ENCODE data around the gene ADSS2.
"Not testable (repeated sequence)": the region's sequence is repeated elsewhere in the genome, so short reads cannot be mapped to it uniquely, and the experiment has no call there.

ADSS2 gene

GRCh38 chr1:244394826-244395765, 56.6 kb downstream of the ADSS2 start:
- no peak for DNase-seq

- no peak for DNase-seq
Observed at GRCh38 chr1:244394346-244394745, 57.4 kb downstream of the ADSS2 start.

- no peak for DNase-seq
Observed at GRCh38 chr1:244393604-244394176, 58.0 kb downstream of the ADSS2 start.

- no peak for DNase-seq
Observed at GRCh38 chr1:244391761-244392160, 59.9 kb downstream of the ADSS2 start.

GRCh38 chr1:244388961-244389360, 62.7 kb downstream of the ADSS2 start:
- no peak for DNase-seq

GRCh38 chr1:244387415-244387814, 64.3 kb downstream of the ADSS2 start:
- DNase-seq: no peak

GRCh38 chr1:244386595-244386994, 65.1 kb downstream of the ADSS2 start:
- no peak for DNase-seq

- DNase-seq: no peak
Observed at GRCh38 chr1:244384066-244384465, 67.6 kb downstream of the ADSS2 start.

GRCh38 chr1:244383278-244383884, 68.3 kb downstream of the ADSS2 start:
- no peak for DNase-seq

GRCh38 chr1:244381878-244382565, 69.7 kb downstream of the ADSS2 start:
- no peak for DNase-seq

GRCh38 chr1:244376126-244376525, 75.6 kb downstream of the ADSS2 start:
- no peak for DNase-seq

- no peak for DNase-seq
Observed at GRCh38 chr1:244375051-244375450, 76.7 kb downstream of the ADSS2 start.

GRCh38 chr1:244374484-244374883, 77.2 kb downstream of the ADSS2 start:
- DNase-seq: not testable (repeated sequence)

- no peak for DNase-seq
Observed at GRCh38 chr1:244371242-244372141, 80.2 kb downstream of the ADSS2 start.

GRCh38 chr1:244370060-244370637, 81.6 kb downstream of the ADSS2 start:
- no peak for DNase-seq

- no peak for DNase-seq
Observed at GRCh38 chr1:244369256-244370057, 82.3 kb downstream of the ADSS2 start.

- DNase-seq: no peak
Observed at GRCh38 chr1:244368279-244368678, 83.4 kb downstream of the ADSS2 start.

GRCh38 chr1:244367399-244368114, 84.2 kb downstream of the ADSS2 start:
- DNase-seq: no peak

- DNase-seq: no peak
Observed at GRCh38 chr1:244365809-244366208, 85.9 kb downstream of the ADSS2 start.

GRCh38 chr1:244365262-244365661, 86.4 kb downstream of the ADSS2 start:
- not testable (repeated sequence) for DNase-seq
